ENCODE measurements around the gene SFMBT2.
A peak's percentile ranks its signal among the peaks of the same experiment; 100 is the strongest.

The SFMBT2 gene

GRCh38 chr10:7111561-7111960, 299.3 kb downstream of the SFMBT2 start:
- DNase-seq (ENCODE audit: low read depth): peak; percentile 85

DNA sequence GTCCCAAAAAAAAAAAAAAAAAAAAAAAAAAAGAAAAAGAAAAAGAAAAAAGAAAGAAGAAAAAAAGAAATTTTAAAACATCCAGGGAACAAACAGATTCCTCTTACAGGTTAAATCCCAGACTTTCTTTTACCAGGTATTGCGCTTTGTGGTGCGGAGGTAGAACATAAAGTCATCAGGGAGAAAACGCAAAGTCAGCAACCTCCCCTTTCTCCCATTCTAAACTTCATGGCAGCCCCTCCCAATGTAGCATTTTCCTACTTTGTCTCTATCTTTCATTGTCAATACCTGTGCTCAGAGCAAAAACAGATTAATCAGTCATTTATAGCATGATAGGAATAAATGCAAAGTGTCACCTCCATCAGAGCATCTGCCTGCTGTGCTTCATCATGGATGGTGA, 299.7 kb downstream of the SFMBT2 start:
- TF ChIP-seq, protein P1, sequence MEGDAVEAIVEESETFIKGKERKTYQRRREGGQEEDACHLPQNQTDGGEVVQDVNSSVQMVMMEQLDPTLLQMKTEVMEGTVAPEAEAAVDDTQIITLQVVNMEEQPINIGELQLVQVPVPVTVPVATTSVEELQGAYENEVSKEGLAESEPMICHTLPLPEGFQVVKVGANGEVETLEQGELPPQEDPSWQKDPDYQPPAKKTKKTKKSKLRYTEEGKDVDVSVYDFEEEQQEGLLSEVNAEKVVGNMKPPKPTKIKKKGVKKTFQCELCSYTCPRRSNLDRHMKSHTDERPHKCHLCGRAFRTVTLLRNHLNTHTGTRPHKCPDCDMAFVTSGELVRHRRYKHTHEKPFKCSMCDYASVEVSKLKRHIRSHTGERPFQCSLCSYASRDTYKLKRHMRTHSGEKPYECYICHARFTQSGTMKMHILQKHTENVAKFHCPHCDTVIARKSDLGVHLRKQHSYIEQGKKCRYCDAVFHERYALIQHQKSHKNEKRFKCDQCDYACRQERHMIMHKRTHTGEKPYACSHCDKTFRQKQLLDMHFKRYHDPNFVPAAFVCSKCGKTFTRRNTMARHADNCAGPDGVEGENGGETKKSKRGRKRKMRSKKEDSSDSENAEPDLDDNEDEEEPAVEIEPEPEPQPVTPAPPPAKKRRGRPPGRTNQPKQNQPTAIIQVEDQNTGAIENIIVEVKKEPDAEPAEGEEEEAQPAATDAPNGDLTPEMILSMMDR (conservative IDR thresholded peaks at IDR 0.05; ENCODE audit: control insufficient read depth, insufficient read depth, low read depth, low read length): no peak
- DNase-seq (ENCODE audit: low read depth): no peak
- H3K4me3 ChIP-seq (ENCODE audit: control insufficient read depth, low read depth, low read length): no peak overlapping the region

More at GRCh38 chr10:7111561-7111960, 299.3 kb downstream of the SFMBT2 start:
- H3K4me3 ChIP-seq (ENCODE audit: control insufficient read depth, low read depth, low read length): no peak overlapping the region
- TF ChIP-seq, protein P1 (conservative IDR thresholded peaks at IDR 0.05; ENCODE audit: control insufficient read depth, insufficient read depth, low read depth, low read length): no peak

Data from fibroblast of mammary gland (primary cell).